Testis (tissue), 2 donors: ENCODE results near the gene WNT2B.
"Not testable (repeated sequence)": the region's sequence is repeated elsewhere in the genome, so short reads cannot be mapped to it uniquely, and the experiment has no call there.

Experiments used
- POLR2A ChIP-seq: fragments of 450-650 bp; IDR thresholded peaks from one replicate; pipeline ENCODE4 v1.6.1; 2017; ENCODE audit warnings: antibody characterized with exemption, mild to moderate bottlenecking, moderate library complexity
- TF ChIP-seq, protein P1 (sequence below), 3 experiments: fragments of 450-650 bp in 2 of 3; fragments of 200-600 bp in 1 of 3; sonication (generic) in 1 of 3; IDR thresholded peaks; one replicate each; pipeline ENCODE4 v1.5.1; 2016 to 2019; ENCODE audit warnings: antibody characterized with exemption in 3 of 3, mild to moderate bottlenecking in 2 of 3, moderate library complexity in 1 of 3

- TF ChIP-seq, protein P1, sequence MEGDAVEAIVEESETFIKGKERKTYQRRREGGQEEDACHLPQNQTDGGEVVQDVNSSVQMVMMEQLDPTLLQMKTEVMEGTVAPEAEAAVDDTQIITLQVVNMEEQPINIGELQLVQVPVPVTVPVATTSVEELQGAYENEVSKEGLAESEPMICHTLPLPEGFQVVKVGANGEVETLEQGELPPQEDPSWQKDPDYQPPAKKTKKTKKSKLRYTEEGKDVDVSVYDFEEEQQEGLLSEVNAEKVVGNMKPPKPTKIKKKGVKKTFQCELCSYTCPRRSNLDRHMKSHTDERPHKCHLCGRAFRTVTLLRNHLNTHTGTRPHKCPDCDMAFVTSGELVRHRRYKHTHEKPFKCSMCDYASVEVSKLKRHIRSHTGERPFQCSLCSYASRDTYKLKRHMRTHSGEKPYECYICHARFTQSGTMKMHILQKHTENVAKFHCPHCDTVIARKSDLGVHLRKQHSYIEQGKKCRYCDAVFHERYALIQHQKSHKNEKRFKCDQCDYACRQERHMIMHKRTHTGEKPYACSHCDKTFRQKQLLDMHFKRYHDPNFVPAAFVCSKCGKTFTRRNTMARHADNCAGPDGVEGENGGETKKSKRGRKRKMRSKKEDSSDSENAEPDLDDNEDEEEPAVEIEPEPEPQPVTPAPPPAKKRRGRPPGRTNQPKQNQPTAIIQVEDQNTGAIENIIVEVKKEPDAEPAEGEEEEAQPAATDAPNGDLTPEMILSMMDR (IDR thresholded peaks at IDR 0.05): not testable (repeated sequence)
- TF ChIP-seq POLR2A: not testable (repeated sequence)
Measured at GRCh38 chr1:112487686-112488085, 21.1 kb upstream of the WNT2B start.
